GM12873 (cell line): ENCODE data around the gene SORCS1.

ENCODE experiments used
- CTCF ChIP-seq: IDR thresholded peaks from 2 replicates; pipeline ENCODE4 v1.5.1; 2012; ENCODE audit warnings: low read depth, mild to moderate bottlenecking, moderate library complexity, low read length, control low read depth; ENCODE audit not compliant: insufficient read depth; ENCODE audit errors: missing control alignments

Gene SORCS1

GRCh38 chr10:107028236-107028635 lies 136.3 kb downstream of the SORCS1 start:
- no peak for TF ChIP-seq CTCF

DNA sequence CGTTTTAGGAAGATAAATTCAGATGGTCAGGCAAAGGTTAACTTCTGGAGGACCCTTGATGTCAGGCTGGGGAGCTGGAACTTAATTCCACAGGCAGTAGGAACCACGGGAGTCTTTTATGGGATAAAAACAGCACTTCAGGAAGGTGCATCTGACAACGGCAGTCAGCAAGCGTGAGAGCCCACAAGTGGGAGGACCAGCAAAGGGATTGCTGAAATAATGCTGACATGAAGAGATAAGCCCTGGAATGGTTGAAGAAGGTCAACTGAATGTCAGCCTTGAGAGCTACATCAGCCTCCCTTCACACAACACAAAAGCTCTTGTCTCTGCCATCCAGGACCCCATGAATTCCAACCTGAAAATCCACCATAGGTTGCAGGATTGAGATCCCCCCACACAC lies 138.8 kb downstream of the SORCS1 start:
- TF ChIP-seq CTCF, result no peak

- no peak for TF ChIP-seq CTCF
These were observed 141.7 kb downstream of the SORCS1 start for GRCh38 chr10:107022600-107023354.

GRCh38 chr10:107019154-107019553 lies 145.4 kb downstream of the SORCS1 start:
- no peak for TF ChIP-seq CTCF

DNA sequence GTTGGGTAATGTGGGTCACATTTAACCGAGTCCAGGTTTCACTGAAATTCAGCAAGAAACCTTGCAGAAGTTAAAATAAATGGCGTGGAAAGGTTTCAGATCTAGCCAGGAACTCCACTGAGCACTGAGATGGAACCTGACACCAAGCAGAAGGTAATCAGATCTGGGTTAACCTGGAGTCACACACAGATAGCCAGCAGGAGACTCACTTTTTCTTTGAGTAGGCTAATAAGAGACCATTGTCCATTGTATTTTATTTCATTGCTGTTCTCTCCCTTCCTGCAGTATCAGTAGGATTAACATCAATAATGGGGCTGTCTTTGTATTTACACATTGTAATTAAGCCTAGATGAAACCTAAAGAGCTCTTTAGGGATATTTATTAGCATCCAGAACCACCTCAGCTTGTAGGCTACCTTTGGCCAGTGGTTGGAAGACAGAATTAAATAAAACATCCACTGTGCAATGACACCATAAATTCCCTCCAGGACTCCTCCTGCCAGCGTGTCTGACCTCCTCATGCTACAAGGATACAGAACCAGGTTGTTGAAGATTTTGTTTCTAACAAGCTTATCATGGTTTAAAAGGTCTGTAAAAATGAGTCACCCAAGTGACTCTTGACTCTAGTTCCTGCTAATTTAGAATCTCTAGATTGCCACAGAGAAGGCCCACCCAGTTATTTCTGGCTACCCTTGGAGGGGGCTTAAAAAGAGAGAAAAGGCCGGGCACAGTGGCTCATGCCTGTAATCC lies 151.1 kb downstream of the SORCS1 start:
- TF ChIP-seq CTCF, result no peak

GRCh38 chr10:107011992-107012391 lies 152.5 kb downstream of the SORCS1 start:
- TF ChIP-seq CTCF, result no peak

DNA sequence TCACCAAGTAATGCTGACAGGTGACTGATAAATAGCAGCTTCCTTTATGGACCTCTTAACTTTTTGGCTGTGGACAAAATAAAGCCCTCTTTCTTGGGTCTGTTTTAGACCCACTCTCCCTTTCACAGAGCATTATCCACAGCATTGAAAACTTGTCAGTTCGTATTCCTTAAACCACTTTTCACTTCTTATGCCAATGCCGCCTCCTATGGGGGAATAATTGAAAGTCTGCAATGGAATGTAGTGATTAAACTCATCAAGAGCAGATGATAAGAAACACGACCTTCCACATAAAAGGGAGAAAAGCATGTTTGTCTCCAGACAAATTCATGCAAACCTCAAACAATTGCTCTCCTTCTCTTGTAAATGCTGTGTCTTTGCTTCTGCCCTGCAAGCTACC lies 153.4 kb downstream of the SORCS1 start:
- TF ChIP-seq CTCF, result no peak
